GM21786 (cell line): ENCODE results near the gene ZNF469.

Experiments
- ATAC-seq: cut with Tn5 transposase; IDR thresholded peaks from one replicate; pipeline ENCODE4 v1.9.1; 2021; ENCODE audit not compliant: unreplicated experiment

Gene ZNF469

GRCh38 chr16:88390735-88391134 lies 8.0 kb downstream of the ZNF469 start:
- no peak for ATAC-seq

GRCh38 chr16:88391144-88391850 lies 8.5 kb downstream of the ZNF469 start:
- no peak for ATAC-seq

- no peak for ATAC-seq
Observed at GRCh38 chr16:88392111-88392510, 9.4 kb downstream of the ZNF469 start.

GRCh38 chr16:88392616-88393015 lies 9.9 kb downstream of the ZNF469 start:
- ATAC-seq: no peak

- ATAC-seq: no peak
Observed at GRCh38 chr16:88393034-88393433, 10.3 kb downstream of the ZNF469 start.

GRCh38 chr16:88393571-88393970 lies 10.8 kb downstream of the ZNF469 start:
- ATAC-seq: no peak

GRCh38 chr16:88394426-88394825 lies 11.7 kb downstream of the ZNF469 start:
- ATAC-seq: no peak

GRCh38 chr16:88395669-88396584 lies 13.2 kb downstream of the ZNF469 start:
- ATAC-seq: no peak

GRCh38 chr16:88398170-88398873 lies 15.6 kb downstream of the ZNF469 start:
- no peak for ATAC-seq

- no peak for ATAC-seq
Observed at GRCh38 chr16:88398874-88399178, 16.1 kb downstream of the ZNF469 start.

- ATAC-seq: no peak
Observed at GRCh38 chr16:88400186-88400585, 17.4 kb downstream of the ZNF469 start.

GRCh38 chr16:88401604-88402246 lies 19.0 kb downstream of the ZNF469 start:
- ATAC-seq: no peak

- ATAC-seq: no peak
Observed at GRCh38 chr16:88402551-88403240, 19.9 kb downstream of the ZNF469 start.

- no peak for ATAC-seq
Observed at GRCh38 chr16:88403794-88404581, 21.2 kb downstream of the ZNF469 start.

- ATAC-seq: no peak
Observed at GRCh38 chr16:88404769-88405168, 22.0 kb downstream of the ZNF469 start.

- no peak for ATAC-seq
Observed at GRCh38 chr16:88405216-88406060, 22.7 kb downstream of the ZNF469 start.

GRCh38 chr16:88406096-88407041 lies 23.6 kb downstream of the ZNF469 start:
- no peak for ATAC-seq

- ATAC-seq: no peak
Observed at GRCh38 chr16:88407042-88407420, 24.3 kb downstream of the ZNF469 start.
